Breast epithelium (tissue), 4 donors: ENCODE measurements around the gene COLEC11. TPM values are rescaled to one million over a fixed set of nuclear protein-coding genes. Genes with fewer than 3 reads are reported as not detected.

Experiments
- DNase-seq, 2 donors: peaks; one replicate each; pipeline ENCODE4 v3.0.0-alpha.2; 2019; ENCODE audit warnings: low spot score in 2 of 2
- H3K27ac ChIP-seq, 2 donors: fragments of 200-600 bp; sonication (generic) in 1 of 2; one replicate each; pipeline ENCODE4 v1.5.1; 2016 to 2019; ENCODE audit warnings: mild to moderate bottlenecking in 1 of 2
- H3K27me3 ChIP-seq, 2 donors: fragments of 200-600 bp; sonication (generic) in 1 of 2; one replicate each; pipeline versions ENCODE4 v1.5.1 to v1.6.0; 2017 to 2019; ENCODE audit warnings: control low read depth in 1 of 2, mild to moderate bottlenecking in 1 of 2
- H3K36me3 ChIP-seq: fragments of 200-600 bp; one replicate; pipeline ENCODE4 v1.5.1; 2019
- H3K4me1 ChIP-seq, 2 donors: fragments of 200-600 bp; sonication (generic); one replicate each; pipeline ENCODE4 v1.5.1; 2016 to 2019; ENCODE audit warnings: control low read depth in 1 of 2
- H3K4me3 ChIP-seq, 3 donors: fragments of 200-600 bp; sonication (generic); 1 replicate in 2 of 3; 2 replicates in 1 of 3; pipeline ENCODE4 v1.5.1; 2016 to 2019; ENCODE audit warnings: mild to moderate bottlenecking in 3 of 3, moderate library complexity in 2 of 3
- H3K9me3 ChIP-seq, 2 donors: fragments of 200-600 bp; sonication (generic) in 1 of 2; one replicate each; pipeline ENCODE4 v1.5.1; 2016 to 2019; ENCODE audit warnings: control low read depth in 1 of 2
- CTCF ChIP-seq, 3 donors: fragments of 450-650 bp; IDR thresholded peaks; one replicate each; pipeline ENCODE4 v1.5.1; 2016 to 2017; ENCODE audit warnings: antibody characterized with exemption in 3 of 3, mild to moderate bottlenecking in 3 of 3, moderate library complexity in 3 of 3
- POLR2A ChIP-seq: fragments of 450-650 bp; IDR thresholded peaks from one replicate; pipeline ENCODE4 v1.6.1; 2016; ENCODE audit warnings: antibody characterized with exemption, mild to moderate bottlenecking, moderate library complexity
- POLR2AphosphoS5 ChIP-seq, 3 donors: sonication (generic); formaldehyde crosslinking; IDR thresholded peaks; one replicate each; pipeline ENCODE4 v1.6.1; 2017; ENCODE audit warnings: antibody characterized with exemption in 3 of 3
- intact Hi-C: fragments of 100-400 bp; cut with DNase I; formaldehyde crosslinking; loops from one replicate; pipeline ENCODE4 v1.15.1; 2023; ENCODE audit warnings: low total_unique reads
- total RNA-seq, 3 donors: library from RNA; depleted of rRNA; stranded (reverse); fragments of >200 nt; gene quantifications; one replicate each; pipeline ENCODE4 v1.1.0, GENCODE V29; 2016

Gene COLEC11
- total RNA-seq, 3 donors from 2014 or later, result 0.33 to 1.9 (median 1.0) TPM

- intact Hi-C loops, result no loop called here
- H3K4me3 ChIP-seq, result no peak overlapping the region
- H3K27ac ChIP-seq, result no peak overlapping the region
- H3K9me3 ChIP-seq, result no peaks in the 10 kb centered on the region
- H3K4me1 ChIP-seq, result no peaks in the 10 kb centered on the region
- TF ChIP-seq POLR2AphosphoS5 (IDR thresholded peaks at IDR 0.05), result no peak
- no peak for TF ChIP-seq CTCF (IDR thresholded peaks at IDR 0.05)
- no peak for TF ChIP-seq POLR2A
- peak in 1 of 2 donors; percentile 12 for DNase-seq
- H3K36me3 ChIP-seq, result no peaks in the 10 kb centered on the region
- no peaks in the 10 kb centered on the region for H3K27me3 ChIP-seq
Observed at GRCh38 chr2:3631161-3631850, 36.4 kb downstream of the COLEC11 start.

- TF ChIP-seq POLR2A (no peak), POLR2AphosphoS5 (IDR thresholded peaks at IDR 0.05) (no peak), CTCF (IDR thresholded peaks at IDR 0.05) (no peak)
- intact Hi-C loops, result no loop called here
- no peaks in the 10 kb centered on the region for H3K9me3 ChIP-seq
- no peak overlapping the region for H3K27ac ChIP-seq
- no peak overlapping the region for H3K4me3 ChIP-seq
- peak in 1 of 2 donors; percentile 43 for DNase-seq
- H3K4me1 ChIP-seq, result no peaks in the 10 kb centered on the region
- no peaks in the 10 kb centered on the region for H3K36me3 ChIP-seq
- H3K27me3 ChIP-seq, result no peaks in the 10 kb centered on the region
Observed at GRCh38 chr2:3631851-3632659, 37.1 kb downstream of the COLEC11 start.

- intact Hi-C loops, result no loop called here
- Histone ChIP-seq H3K27ac (no peak overlapping the region), H3K4me1 (no peaks in the 10 kb centered on the region), H3K4me3 (no peak overlapping the region), H3K27me3 (no peaks in the 10 kb centered on the region), H3K9me3 (no peaks in the 10 kb centered on the region), H3K36me3 (no peaks in the 10 kb centered on the region)
- peak in 1 of 2 donors; percentile 40 for DNase-seq
- no peak for TF ChIP-seq CTCF (IDR thresholded peaks at IDR 0.05)
Observed at GRCh38 chr2:3633089-3633981, 38.4 kb downstream of the COLEC11 start.

- peak in 1 of 2 donors; percentile 24 for DNase-seq
- no peaks in the 10 kb centered on the region for H3K4me1 ChIP-seq
- intact Hi-C loops, result no loop called here
Observed at GRCh38 chr2:3633982-3634595, 39.2 kb downstream of the COLEC11 start.

More at GRCh38 chr2:3633982-3634595, 39.2 kb downstream of the COLEC11 start:
- Histone ChIP-seq H3K4me3 (no peak overlapping the region), H3K36me3 (no peaks in the 10 kb centered on the region), H3K9me3 (no peaks in the 10 kb centered on the region), H3K27ac (no peak overlapping the region), H3K27me3 (no peaks in the 10 kb centered on the region)
- TF ChIP-seq POLR2A, result no peak
- TF ChIP-seq CTCF (IDR thresholded peaks at IDR 0.05), result no peak
- TF ChIP-seq POLR2AphosphoS5 (IDR thresholded peaks at IDR 0.05), result no peak
